OCI-LY3 (cell line): Measurements from ENCODE around the gene LRRC4C.
A peak's percentile ranks its signal among the peaks of the same experiment; 100 is the strongest.

Experiments
- H2AFZ ChIP-seq: fragments of 200-600, 300-600 bp; shearing (Covaris generic); 2 replicates; pipeline ENCODE4 v1.6.0; 2014; ENCODE audit warnings: antibody characterized with exemption, low read depth, low read length
- H3K27ac ChIP-seq: fragments of 200-600, 300-600 bp; sonication (generic); 2 replicates; pipeline ENCODE4 v1.5.1; 2014; ENCODE audit warnings: mild to moderate bottlenecking, low read length, moderate library complexity, mixed read lengths
- H3K27me3 ChIP-seq: fragments of 200-600, 300-600 bp; sonication (generic); 2 replicates; pipeline ENCODE4 v1.6.1; 2014; ENCODE audit warnings: low read depth, low read length, mixed read lengths
- H3K36me3 ChIP-seq: fragments of 200-600, 300-600 bp; sonication (generic); replicated peaks from 2 replicates; pipeline ENCODE3; 2014; ENCODE audit warnings: low read depth, low read length, mixed read lengths
- H3K4me1 ChIP-seq: fragments of 300-600, 200-600 bp; sonication (generic); 2 replicates; pipeline ENCODE4 v1.6.1; 2014; ENCODE audit warnings: low read length, mixed read lengths
- H3K4me2 ChIP-seq: fragments of 200-600, 300-600 bp; sonication (generic); 2 replicates; pipeline ENCODE4 v1.6.1; 2014; ENCODE audit warnings: low read length, mixed read lengths
- H3K4me3 ChIP-seq: fragments of 300-600, 200-600 bp; sonication (generic); 2 replicates; pipeline ENCODE4 v1.5.1; 2014; ENCODE audit warnings: antibody characterized with exemption, mild to moderate bottlenecking, low read length, moderate library complexity
- H3K79me2 ChIP-seq: fragments of 300-600, 200-600 bp; shearing (Covaris generic); 2 replicates; pipeline ENCODE4 v1.6.1; 2014; ENCODE audit warnings: mild to moderate bottlenecking, low read length, mixed read lengths
- H3K9ac ChIP-seq: fragments of 300-600, 200-600 bp; shearing (Covaris generic); 2 replicates; pipeline ENCODE4 v1.6.0; 2014; ENCODE audit warnings: mild to moderate bottlenecking, low read length, moderate library complexity
- H3K9me3 ChIP-seq: fragments of 200-600, 300-600 bp; shearing (Covaris generic); 2 replicates; pipeline ENCODE4 v1.6.1; 2014; ENCODE audit warnings: low read length, mixed read lengths; ENCODE audit not compliant: insufficient read depth
- H4K20me1 ChIP-seq: fragments of 200-600, 300-600 bp; sonication (generic); 2 replicates; pipeline ENCODE4 v1.6.1; 2016; ENCODE audit warnings: low read length, mixed read lengths; ENCODE audit not compliant: insufficient read depth
- CTCF ChIP-seq: fragments of 200-600, 300-600 bp; sonication (generic); IDR thresholded peaks from 2 replicates; pipeline ENCODE4 v1.5.1; 2014; ENCODE audit warnings: antibody characterized with exemption, low read length, low read depth
- EZH2phosphoT487 ChIP-seq: fragments of 200-600 bp; shearing (Covaris generic); IDR thresholded peaks from 2 replicates; pipeline ENCODE4 v1.6.1; 2018; ENCODE audit warnings: antibody characterized with exemption, mixed run types, low read depth

The LRRC4C gene

GRCh38 chr11:40294349-40294735 lies 1165.1 kb downstream of the LRRC4C start:
- H2AFZ ChIP-seq = peak overlapping the region; percentile 84; the same call in 1 of the 2 replicates
- H3K9ac ChIP-seq = no peak overlapping the region
- TF ChIP-seq CTCF = no peak
- no peak for TF ChIP-seq EZH2phosphoT487
- H3K27ac ChIP-seq = no peak overlapping the region
- H3K79me2 ChIP-seq = no peaks in the 10 kb centered on the region
- H3K4me1 ChIP-seq = no peaks in the 10 kb centered on the region
- no peaks in the 10 kb centered on the region for H4K20me1 ChIP-seq
- no peaks in the 10 kb centered on the region for H3K27me3 ChIP-seq
- H3K36me3 ChIP-seq = no peaks in the 10 kb centered on the region
- 0 out of 2 replicates have a peak overlapping the region, but pooled peaks have one; percentile 26 for H3K4me2 ChIP-seq
- no peak overlapping the region for H3K4me3 ChIP-seq
- no peaks in the 10 kb centered on the region for H3K9me3 ChIP-seq

GRCh38 chr11:40293655-40294348 lies 1165.7 kb downstream of the LRRC4C start:
- Histone ChIP-seq H3K9ac (no peak overlapping the region), H3K27ac (no peak overlapping the region), H3K79me2 (no peaks in the 10 kb centered on the region), H3K36me3 (no peaks in the 10 kb centered on the region), H3K4me3 (no peak overlapping the region), H4K20me1 (no peaks in the 10 kb centered on the region), H2AFZ (peak overlapping the region; percentile 84; the same call in 1 of the 2 replicates), H3K4me2 (0 out of 2 replicates have a peak overlapping the region, but pooled peaks have one; percentile 26), H3K9me3 (no peaks in the 10 kb centered on the region), H3K4me1 (no peaks in the 10 kb centered on the region), H3K27me3 (no peaks in the 10 kb centered on the region)
- TF ChIP-seq EZH2phosphoT487 (no peak), CTCF (peak; percentile 96)

GRCh38 chr11:40292721-40293508 lies 1166.5 kb downstream of the LRRC4C start:
- H3K36me3 ChIP-seq = no peaks in the 10 kb centered on the region
- no peak for TF ChIP-seq CTCF
- TF ChIP-seq EZH2phosphoT487 = no peak
- H3K9ac ChIP-seq = no peak overlapping the region
- no peaks in the 10 kb centered on the region for H3K4me1 ChIP-seq
- H3K79me2 ChIP-seq = no peaks in the 10 kb centered on the region
- no peaks in the 10 kb centered on the region for H3K27me3 ChIP-seq
- H2AFZ ChIP-seq = no peak overlapping the region
- H4K20me1 ChIP-seq = no peaks in the 10 kb centered on the region
- no peaks in the 10 kb centered on the region for H3K9me3 ChIP-seq
- H3K27ac ChIP-seq = no peak overlapping the region
- no peak overlapping the region for H3K4me3 ChIP-seq
- no peak overlapping the region for H3K4me2 ChIP-seq

GRCh38 chr11:40291741-40292140 lies 1167.7 kb downstream of the LRRC4C start:
- no peak for TF ChIP-seq EZH2phosphoT487
- no peak for TF ChIP-seq CTCF
- Histone ChIP-seq H4K20me1 (no peaks in the 10 kb centered on the region), H3K9ac (no peak overlapping the region), H3K4me2 (no peak overlapping the region), H3K4me1 (no peaks in the 10 kb centered on the region), H2AFZ (no peak overlapping the region), H3K27ac (no peak overlapping the region), H3K79me2 (no peaks in the 10 kb centered on the region), H3K4me3 (no peak overlapping the region), H3K9me3 (no peaks in the 10 kb centered on the region), H3K36me3 (no peaks in the 10 kb centered on the region), H3K27me3 (no peaks in the 10 kb centered on the region)
